Measurements from ENCODE around the gene RAP1GDS1.

DNA sequence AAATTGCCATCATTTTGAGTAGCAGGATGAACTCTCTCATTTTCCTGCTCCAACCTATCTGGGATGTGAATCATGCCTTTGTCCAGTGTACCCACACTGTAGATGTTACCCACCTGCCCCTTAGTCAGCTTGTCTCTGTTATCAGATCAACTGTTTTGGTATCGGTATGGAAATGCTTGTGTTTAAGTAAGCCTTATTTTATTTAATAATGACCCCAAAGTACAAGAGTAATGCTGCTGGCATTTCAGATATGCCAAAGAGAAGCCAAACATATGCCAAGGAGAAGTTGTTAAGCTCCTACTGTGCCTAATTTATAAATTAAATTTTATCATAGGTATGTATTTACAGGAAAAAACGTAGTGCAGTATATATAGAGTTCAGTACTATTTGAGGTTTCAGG lies 18.6 kb upstream of the RAP1GDS1 start:
- TF ChIP-seq, protein P1, sequence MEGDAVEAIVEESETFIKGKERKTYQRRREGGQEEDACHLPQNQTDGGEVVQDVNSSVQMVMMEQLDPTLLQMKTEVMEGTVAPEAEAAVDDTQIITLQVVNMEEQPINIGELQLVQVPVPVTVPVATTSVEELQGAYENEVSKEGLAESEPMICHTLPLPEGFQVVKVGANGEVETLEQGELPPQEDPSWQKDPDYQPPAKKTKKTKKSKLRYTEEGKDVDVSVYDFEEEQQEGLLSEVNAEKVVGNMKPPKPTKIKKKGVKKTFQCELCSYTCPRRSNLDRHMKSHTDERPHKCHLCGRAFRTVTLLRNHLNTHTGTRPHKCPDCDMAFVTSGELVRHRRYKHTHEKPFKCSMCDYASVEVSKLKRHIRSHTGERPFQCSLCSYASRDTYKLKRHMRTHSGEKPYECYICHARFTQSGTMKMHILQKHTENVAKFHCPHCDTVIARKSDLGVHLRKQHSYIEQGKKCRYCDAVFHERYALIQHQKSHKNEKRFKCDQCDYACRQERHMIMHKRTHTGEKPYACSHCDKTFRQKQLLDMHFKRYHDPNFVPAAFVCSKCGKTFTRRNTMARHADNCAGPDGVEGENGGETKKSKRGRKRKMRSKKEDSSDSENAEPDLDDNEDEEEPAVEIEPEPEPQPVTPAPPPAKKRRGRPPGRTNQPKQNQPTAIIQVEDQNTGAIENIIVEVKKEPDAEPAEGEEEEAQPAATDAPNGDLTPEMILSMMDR (IDR thresholded peaks at IDR 0.05): no peak
- TF ChIP-seq POLR2A (IDR thresholded peaks at IDR 0.05; ENCODE audit: low read depth) (no peak), POLR2AphosphoS5 (IDR thresholded peaks at IDR 0.05) (no peak)

All from esophagus muscularis mucosa (tissue), 3 donors.